Activated naive CD8-positive, alpha-beta T cell (primary cell): Measurements from ENCODE around the gene SV2B.
A peak's percentile ranks its signal among the peaks of the same experiment; 100 is the strongest.

Source experiments
- H3K27ac Mint-ChIP-seq: one replicate; pipeline ENCODE4 v1.8.0; 2021; ENCODE audit warnings: mixed read lengths
- H3K27me3 Mint-ChIP-seq: one replicate; pipeline ENCODE4 v1.8.0; 2021; ENCODE audit warnings: mixed read lengths
- H3K36me3 Mint-ChIP-seq: one replicate; pipeline ENCODE4 v1.8.0; 2021; ENCODE audit warnings: mixed read lengths
- H3K4me1 Mint-ChIP-seq: one replicate; pipeline ENCODE4 v1.8.0; 2021; ENCODE audit warnings: low read depth, mixed read lengths
- H3K4me3 Mint-ChIP-seq: one replicate; pipeline ENCODE4 v1.8.0; 2021; ENCODE audit warnings: mild to moderate bottlenecking, mixed read lengths
- H3K9me3 Mint-ChIP-seq: one replicate; pipeline ENCODE4 v1.8.0; 2021; ENCODE audit warnings: low read depth, mixed read lengths

The SV2B gene

GRCh38 chr15:91099995-91100813 is at the start of gene SV2B:
Gene SV2B (plus strand): TSS chr15:91100257. CDS start chr15:91226264, 126,007 bp downstream.
- H3K4me1 Mint-ChIP-seq = peaks cover 20% of the 10 kb centered on the region
- peaks cover 40% of the 10 kb centered on the region for H3K27me3 Mint-ChIP-seq
- H3K4me3 Mint-ChIP-seq = peak within 1 kb of the TSS; percentile 81
- H3K27ac Mint-ChIP-seq = no peak within 1 kb of the TSS
- no peaks in the 10 kb centered on the region for H3K9me3 Mint-ChIP-seq
- H3K36me3 Mint-ChIP-seq = no peaks in the 10 kb centered on the region

- H3K27me3 Mint-ChIP-seq = peaks cover 20% of the 10 kb centered on the region
- no peak overlapping the region for H3K4me3 Mint-ChIP-seq
- H3K27ac Mint-ChIP-seq = no peak overlapping the region
- no peaks in the 10 kb centered on the region for H3K36me3 Mint-ChIP-seq
- peaks cover 23% of the 10 kb centered on the region for H3K4me1 Mint-ChIP-seq
- H3K9me3 Mint-ChIP-seq = no peaks in the 10 kb centered on the region
Observed at GRCh38 chr15:91051248-91051647, 48.8 kb upstream of the SV2B start.

- Mint-ChIP-seq H3K27ac (no peak overlapping the region), H3K36me3 (no peaks in the 10 kb centered on the region), H3K4me3 (no peak overlapping the region), H3K27me3 (peaks cover 39% of the 10 kb centered on the region), H3K4me1 (peaks cover 4% of the 10 kb centered on the region), H3K9me3 (no peaks in the 10 kb centered on the region)
Observed at GRCh38 chr15:91054816-91055215, 45.2 kb upstream of the SV2B start.

- Mint-ChIP-seq H3K9me3 (no peaks in the 10 kb centered on the region), H3K27me3 (peaks cover 41% of the 10 kb centered on the region), H3K4me1 (no peaks in the 10 kb centered on the region), H3K36me3 (no peaks in the 10 kb centered on the region), H3K27ac (no peak overlapping the region), H3K4me3 (no peak overlapping the region)
Observed at GRCh38 chr15:91055548-91056331, 44.3 kb upstream of the SV2B start.

- Mint-ChIP-seq H3K4me1 (no peaks in the 10 kb centered on the region), H3K36me3 (peaks cover 4% of the 10 kb centered on the region), H3K4me3 (no peak overlapping the region), H3K9me3 (peaks cover 10% of the 10 kb centered on the region), H3K27ac (no peak overlapping the region), H3K27me3 (peaks cover 25% of the 10 kb centered on the region)
Observed at GRCh38 chr15:91061230-91061629, 38.8 kb upstream of the SV2B start.

- Mint-ChIP-seq H3K27me3 (peaks cover 20% of the 10 kb centered on the region), H3K27ac (no peak overlapping the region), H3K36me3 (peaks cover 4% of the 10 kb centered on the region), H3K4me1 (no peaks in the 10 kb centered on the region), H3K9me3 (peaks cover 10% of the 10 kb centered on the region), H3K4me3 (no peak overlapping the region)
Observed at GRCh38 chr15:91061997-91062396, 38.1 kb upstream of the SV2B start.

- no peak overlapping the region for H3K27ac Mint-ChIP-seq
- H3K4me1 Mint-ChIP-seq = no peaks in the 10 kb centered on the region
- peaks cover 4% of the 10 kb centered on the region for H3K36me3 Mint-ChIP-seq
- peaks cover 10% of the 10 kb centered on the region for H3K27me3 Mint-ChIP-seq
- H3K4me3 Mint-ChIP-seq = no peak overlapping the region
- H3K9me3 Mint-ChIP-seq = peaks cover 10% of the 10 kb centered on the region
Observed at GRCh38 chr15:91065505-91065904, 34.6 kb upstream of the SV2B start.

- Mint-ChIP-seq H3K27me3 (peaks cover 11% of the 10 kb centered on the region), H3K4me1 (no peaks in the 10 kb centered on the region), H3K36me3 (peaks cover 4% of the 10 kb centered on the region), H3K9me3 (peaks cover 10% of the 10 kb centered on the region), H3K4me3 (no peak overlapping the region), H3K27ac (no peak overlapping the region)
Observed at GRCh38 chr15:91067036-91067435, 33.0 kb upstream of the SV2B start.

GRCh38 chr15:91068436-91068835 is 31.6 kb upstream of the SV2B start:
- H3K9me3 Mint-ChIP-seq = peaks cover 10% of the 10 kb centered on the region
- H3K36me3 Mint-ChIP-seq = peaks cover 4% of the 10 kb centered on the region
- peaks cover 17% of the 10 kb centered on the region for H3K27me3 Mint-ChIP-seq
- H3K4me3 Mint-ChIP-seq = no peak overlapping the region
- no peak overlapping the region for H3K27ac Mint-ChIP-seq
- no peaks in the 10 kb centered on the region for H3K4me1 Mint-ChIP-seq

GRCh38 chr15:91068966-91069365 is 31.1 kb upstream of the SV2B start:
- Mint-ChIP-seq H3K9me3 (peaks cover 9% of the 10 kb centered on the region), H3K4me1 (no peaks in the 10 kb centered on the region), H3K4me3 (no peak overlapping the region), H3K27me3 (peaks cover 17% of the 10 kb centered on the region), H3K36me3 (peaks cover 4% of the 10 kb centered on the region), H3K27ac (no peak overlapping the region)

GRCh38 chr15:91070872-91071271 is 29.2 kb upstream of the SV2B start:
- Mint-ChIP-seq H3K4me3 (no peak overlapping the region), H3K9me3 (no peaks in the 10 kb centered on the region), H3K4me1 (no peaks in the 10 kb centered on the region), H3K27me3 (peaks cover 17% of the 10 kb centered on the region), H3K36me3 (no peaks in the 10 kb centered on the region), H3K27ac (no peak overlapping the region)

- no peaks in the 10 kb centered on the region for H3K4me1 Mint-ChIP-seq
- H3K27me3 Mint-ChIP-seq = peaks cover 17% of the 10 kb centered on the region
Observed at GRCh38 chr15:91072161-91072560, 27.9 kb upstream of the SV2B start.

GRCh38 chr15:91073077-91073476 is 27.0 kb upstream of the SV2B start:
- Mint-ChIP-seq H3K36me3 (no peaks in the 10 kb centered on the region), H3K27ac (no peak overlapping the region), H3K4me1 (no peaks in the 10 kb centered on the region), H3K9me3 (no peaks in the 10 kb centered on the region), H3K27me3 (peaks cover 17% of the 10 kb centered on the region), H3K4me3 (no peak overlapping the region)

More at GRCh38 chr15:91072161-91072560, 27.9 kb upstream of the SV2B start:
- no peaks in the 10 kb centered on the region for H3K36me3 Mint-ChIP-seq
- no peaks in the 10 kb centered on the region for H3K9me3 Mint-ChIP-seq
- H3K27ac Mint-ChIP-seq = no peak overlapping the region
- H3K4me3 Mint-ChIP-seq = no peak overlapping the region

GRCh38 chr15:91073768-91074167 is 26.3 kb upstream of the SV2B start:
- Mint-ChIP-seq H3K36me3 (peaks cover 3% of the 10 kb centered on the region), H3K27ac (no peak overlapping the region), H3K27me3 (peaks cover 19% of the 10 kb centered on the region), H3K9me3 (peaks cover 4% of the 10 kb centered on the region), H3K4me3 (no peak overlapping the region), H3K4me1 (no peaks in the 10 kb centered on the region)

GRCh38 chr15:91075739-91076138 is 24.3 kb upstream of the SV2B start:
- peaks cover 8% of the 10 kb centered on the region for H3K36me3 Mint-ChIP-seq
- H3K4me1 Mint-ChIP-seq = no peaks in the 10 kb centered on the region
- H3K4me3 Mint-ChIP-seq = no peak overlapping the region
- H3K9me3 Mint-ChIP-seq = peaks cover 15% of the 10 kb centered on the region
- H3K27me3 Mint-ChIP-seq = peaks cover 12% of the 10 kb centered on the region
- no peak overlapping the region for H3K27ac Mint-ChIP-seq
